ENCODE measurements around the gene SDCCAG8. TPM values are rescaled to one million over a fixed set of nuclear protein-coding genes. Genes with fewer than 3 reads are reported as not detected.
A peak's percentile ranks its signal among the peaks of the same experiment; 100 is the strongest.

SDCCAG8 gene
- total RNA-seq, 1 donor from 2014 or later, result 24.5 TPM

DNA sequence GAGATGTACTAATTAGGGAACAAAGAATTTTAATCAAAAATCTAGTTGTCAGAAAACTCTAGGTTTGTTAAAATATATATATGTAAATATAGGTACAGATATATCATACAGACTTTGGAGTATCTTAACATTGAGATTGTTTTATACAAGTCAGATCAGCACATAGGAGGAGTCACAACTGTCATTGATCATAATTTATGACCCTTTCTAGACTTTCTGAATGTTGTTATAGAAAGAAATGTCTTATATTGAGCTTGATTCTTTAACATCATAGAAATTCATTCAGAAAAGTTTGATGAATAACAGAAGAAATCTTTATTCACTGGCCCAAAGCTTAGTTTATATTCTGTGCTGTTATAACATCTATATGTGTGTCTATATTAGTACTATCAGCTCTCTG is 185.8 kb downstream of the SDCCAG8 start:
- Histone ChIP-seq H3K36me3 (ENCODE audit: insufficient read depth, low read length) (peaks cover 5% of the 10 kb centered on the region), H3K4me2 (ENCODE audit: low read length) (no peak overlapping the region), H4K20me1 (ENCODE audit: insufficient read depth, low read length) (no peaks in the 10 kb centered on the region), H3K79me2 (ENCODE audit: insufficient read depth, low read length) (no peaks in the 10 kb centered on the region), H3K9me3 (ENCODE audit: insufficient read depth, low read depth, low read length) (no peaks in the 10 kb centered on the region), H3K4me3 (ENCODE audit: insufficient read depth, low read depth, low read length) (no peak overlapping the region), H3K27me3 (ENCODE audit: insufficient read depth, low read length) (no peaks in the 10 kb centered on the region), H3K27ac (ENCODE audit: low read depth, low read length) (no peak overlapping the region), H3K4me1 (ENCODE audit: insufficient read depth, low read length) (peaks cover 3% of the 10 kb centered on the region), H3K9ac (ENCODE audit: low read length) (no peak overlapping the region), H2AFZ (ENCODE audit: low read depth, low read length) (no peak overlapping the region)
- FAIRE-seq (no peak), DNase-seq (ENCODE audit: low read depth) (no peak)
- Mint-ChIP-seq H3K4me1 (ENCODE audit: low read depth, unreplicated experiment) (no peaks in the 10 kb centered on the region), H3K36me3 (ENCODE audit: low read depth, unreplicated experiment) (peaks cover 9% of the 10 kb centered on the region), H3K9me3 (ENCODE audit: unreplicated experiment) (no peaks in the 10 kb centered on the region), H3K27me3 (ENCODE audit: low read depth, unreplicated experiment) (no peaks in the 10 kb centered on the region), H3K27ac (ENCODE audit: unreplicated experiment) (no peak overlapping the region), H3K4me3 (ENCODE audit: unreplicated experiment) (no peak overlapping the region)
- TF ChIP-seq, protein P1, sequence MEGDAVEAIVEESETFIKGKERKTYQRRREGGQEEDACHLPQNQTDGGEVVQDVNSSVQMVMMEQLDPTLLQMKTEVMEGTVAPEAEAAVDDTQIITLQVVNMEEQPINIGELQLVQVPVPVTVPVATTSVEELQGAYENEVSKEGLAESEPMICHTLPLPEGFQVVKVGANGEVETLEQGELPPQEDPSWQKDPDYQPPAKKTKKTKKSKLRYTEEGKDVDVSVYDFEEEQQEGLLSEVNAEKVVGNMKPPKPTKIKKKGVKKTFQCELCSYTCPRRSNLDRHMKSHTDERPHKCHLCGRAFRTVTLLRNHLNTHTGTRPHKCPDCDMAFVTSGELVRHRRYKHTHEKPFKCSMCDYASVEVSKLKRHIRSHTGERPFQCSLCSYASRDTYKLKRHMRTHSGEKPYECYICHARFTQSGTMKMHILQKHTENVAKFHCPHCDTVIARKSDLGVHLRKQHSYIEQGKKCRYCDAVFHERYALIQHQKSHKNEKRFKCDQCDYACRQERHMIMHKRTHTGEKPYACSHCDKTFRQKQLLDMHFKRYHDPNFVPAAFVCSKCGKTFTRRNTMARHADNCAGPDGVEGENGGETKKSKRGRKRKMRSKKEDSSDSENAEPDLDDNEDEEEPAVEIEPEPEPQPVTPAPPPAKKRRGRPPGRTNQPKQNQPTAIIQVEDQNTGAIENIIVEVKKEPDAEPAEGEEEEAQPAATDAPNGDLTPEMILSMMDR (IDR thresholded peaks at IDR 0.05; ENCODE audit: insufficient read depth, low read depth, low read length), result no peak
- no peak for TF ChIP-seq EZH2 (IDR thresholded peaks at IDR 0.05; ENCODE audit: insufficient read depth, low read length)

DNA sequence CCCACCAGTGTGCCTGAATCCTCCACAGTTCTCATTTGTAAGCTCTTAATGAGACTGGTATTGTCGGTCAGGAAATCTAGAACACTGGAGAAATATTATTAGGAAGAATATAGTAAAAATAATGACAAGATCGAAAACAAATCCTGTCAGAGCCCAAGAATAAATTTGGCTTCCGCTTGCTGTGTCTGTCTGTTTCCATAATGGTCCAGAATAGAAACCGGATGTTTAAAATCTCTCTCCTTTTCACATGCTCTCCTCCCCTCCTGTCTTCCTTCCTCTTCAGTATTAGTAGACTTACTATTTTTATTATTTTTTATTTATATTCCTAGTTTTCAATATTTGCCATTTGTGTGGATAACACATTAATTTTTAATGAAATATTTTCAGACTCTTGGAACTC is 187.7 kb downstream of the SDCCAG8 start:
- Histone ChIP-seq H3K9ac (ENCODE audit: low read length) (no peak overlapping the region), H3K27me3 (ENCODE audit: insufficient read depth, low read length) (no peaks in the 10 kb centered on the region), H3K79me2 (ENCODE audit: insufficient read depth, low read length) (no peaks in the 10 kb centered on the region), H3K4me3 (ENCODE audit: insufficient read depth, low read depth, low read length) (no peak overlapping the region), H2AFZ (ENCODE audit: low read depth, low read length) (no peak overlapping the region), H3K27ac (ENCODE audit: low read depth, low read length) (no peak overlapping the region), H3K4me1 (ENCODE audit: insufficient read depth, low read length) (peaks cover 3% of the 10 kb centered on the region), H3K9me3 (ENCODE audit: insufficient read depth, low read depth, low read length) (no peaks in the 10 kb centered on the region), H4K20me1 (ENCODE audit: insufficient read depth, low read length) (no peaks in the 10 kb centered on the region), H3K36me3 (ENCODE audit: insufficient read depth, low read length) (peaks cover 5% of the 10 kb centered on the region), H3K4me2 (ENCODE audit: low read length) (no peak overlapping the region)
- H3K4me1 Mint-ChIP-seq (ENCODE audit: low read depth, unreplicated experiment), result no peaks in the 10 kb centered on the region
- no peaks in the 10 kb centered on the region for H3K9me3 Mint-ChIP-seq (ENCODE audit: unreplicated experiment)
- TF ChIP-seq, protein P1 (IDR thresholded peaks at IDR 0.05; ENCODE audit: insufficient read depth, low read depth, low read length), result no peak
- no peak for TF ChIP-seq EZH2 (IDR thresholded peaks at IDR 0.05; ENCODE audit: insufficient read depth, low read length)
- no peak overlapping the region for H3K27ac Mint-ChIP-seq (ENCODE audit: unreplicated experiment)
- H3K4me3 Mint-ChIP-seq (ENCODE audit: unreplicated experiment), result no peak overlapping the region
- FAIRE-seq, result no peak
- no peaks in the 10 kb centered on the region for H3K27me3 Mint-ChIP-seq (ENCODE audit: low read depth, unreplicated experiment)
- H3K36me3 Mint-ChIP-seq (ENCODE audit: low read depth, unreplicated experiment), result peaks cover 9% of the 10 kb centered on the region
- DNase-seq (ENCODE audit: low read depth), result no peak

DNA sequence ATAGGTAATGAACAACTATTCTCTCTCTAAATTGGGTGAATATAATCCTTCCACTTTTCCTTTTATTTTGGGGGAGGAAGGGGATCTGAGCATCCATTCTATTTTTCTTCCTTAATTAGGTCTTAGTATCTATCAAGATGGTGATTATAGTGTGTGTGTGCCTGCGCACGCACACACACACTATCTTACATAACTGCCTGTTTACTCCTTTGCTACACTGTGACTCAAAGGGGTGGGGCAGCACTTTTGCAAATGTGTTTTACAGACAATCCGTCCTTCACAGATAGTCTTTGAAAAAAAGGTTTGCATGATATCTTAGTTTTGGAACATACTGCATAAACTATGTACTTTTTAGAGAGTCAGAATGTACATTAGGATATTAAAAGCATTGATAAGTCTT is 191.5 kb downstream of the SDCCAG8 start:
- FAIRE-seq (no peak), DNase-seq (ENCODE audit: low read depth) (peak; percentile 32)
- Histone ChIP-seq H3K79me2 (ENCODE audit: insufficient read depth, low read length) (no peaks in the 10 kb centered on the region), H2AFZ (ENCODE audit: low read depth, low read length) (no peak overlapping the region), H3K27me3 (ENCODE audit: insufficient read depth, low read length) (no peaks in the 10 kb centered on the region), H3K36me3 (ENCODE audit: insufficient read depth, low read length) (no peaks in the 10 kb centered on the region), H3K9ac (ENCODE audit: low read length) (no peak overlapping the region), H3K4me2 (ENCODE audit: low read length) (no peak overlapping the region), H3K9me3 (ENCODE audit: insufficient read depth, low read depth, low read length) (no peaks in the 10 kb centered on the region), H3K4me3 (ENCODE audit: insufficient read depth, low read depth, low read length) (no peak overlapping the region), H3K27ac (ENCODE audit: low read depth, low read length) (no peak overlapping the region), H4K20me1 (ENCODE audit: insufficient read depth, low read length) (no peaks in the 10 kb centered on the region), H3K4me1 (ENCODE audit: insufficient read depth, low read length) (no peaks in the 10 kb centered on the region)
- Mint-ChIP-seq H3K4me1 (ENCODE audit: low read depth, unreplicated experiment) (no peaks in the 10 kb centered on the region), H3K4me3 (ENCODE audit: unreplicated experiment) (no peak overlapping the region), H3K9me3 (ENCODE audit: unreplicated experiment) (no peaks in the 10 kb centered on the region), H3K27me3 (ENCODE audit: low read depth, unreplicated experiment) (no peaks in the 10 kb centered on the region), H3K36me3 (ENCODE audit: low read depth, unreplicated experiment) (peaks cover 12% of the 10 kb centered on the region), H3K27ac (ENCODE audit: unreplicated experiment) (no peak overlapping the region)
- no peak for TF ChIP-seq EZH2 (IDR thresholded peaks at IDR 0.05; ENCODE audit: insufficient read depth, low read length)
- TF ChIP-seq, protein P1 (IDR thresholded peaks at IDR 0.05; ENCODE audit: insufficient read depth, low read depth, low read length), result no peak

Data from astrocyte (in vitro differentiated cells and primary cell).